ENCODE measurements around the gene FLCN.
"Not testable (repeated sequence)": the region's sequence is repeated elsewhere in the genome, so short reads cannot be mapped to it uniquely, and the experiment has no call there.

The FLCN gene

GRCh38 chr17:17213775-17214174, 23.2 kb downstream of the FLCN start:
- DNase-seq (ENCODE audit: low spot score): no peak

- DNase-seq (ENCODE audit: low spot score): no peak
Observed at GRCh38 chr17:17207998-17208397, 29.0 kb downstream of the FLCN start.

GRCh38 chr17:17206913-17207335, 30.0 kb downstream of the FLCN start:
- no peak for DNase-seq (ENCODE audit: low spot score)

GRCh38 chr17:17206124-17206912, 30.6 kb downstream of the FLCN start, which contains the start of gene PLD6:
TSS of gene PLD6 (minus strand) at chr17:17206333. CDS start at chr17:17206286, 47 bp downstream.
- DNase-seq (ENCODE audit: low spot score): peak; percentile 89

- peak; percentile 69 for DNase-seq (ENCODE audit: low spot score)
Observed at GRCh38 chr17:17205368-17206123, 31.4 kb downstream of the FLCN start.

- no peak for DNase-seq (ENCODE audit: low spot score)
Observed at GRCh38 chr17:17204635-17205231, 32.2 kb downstream of the FLCN start.

GRCh38 chr17:17204041-17204591, 32.9 kb downstream of the FLCN start:
- no peak for DNase-seq (ENCODE audit: low spot score)

- DNase-seq (ENCODE audit: low spot score): no peak
Observed at GRCh38 chr17:17203173-17203730, 33.7 kb downstream of the FLCN start.

GRCh38 chr17:17201907-17202306, 35.1 kb downstream of the FLCN start:
- DNase-seq (ENCODE audit: low spot score): no peak

- DNase-seq (ENCODE audit: low spot score): no peak
Observed at GRCh38 chr17:17201271-17201670, 35.7 kb downstream of the FLCN start.

GRCh38 chr17:17200831-17201230, 36.1 kb downstream of the FLCN start:
- DNase-seq (ENCODE audit: low spot score): no peak

- DNase-seq (ENCODE audit: low spot score): no peak
Observed at GRCh38 chr17:17200311-17200710, 36.7 kb downstream of the FLCN start.

GRCh38 chr17:17198281-17198680, 38.7 kb downstream of the FLCN start:
- no peak for DNase-seq (ENCODE audit: low spot score)

GRCh38 chr17:17196776-17197175, 40.2 kb downstream of the FLCN start:
- DNase-seq (ENCODE audit: low spot score): no peak

GRCh38 chr17:17195466-17195865, 41.5 kb downstream of the FLCN start:
- DNase-seq (ENCODE audit: low spot score): not testable (repeated sequence)

GRCh38 chr17:17191961-17192381, 45.0 kb downstream of the FLCN start:
- DNase-seq (ENCODE audit: low spot score): no peak

GRCh38 chr17:17191346-17191792, 45.6 kb downstream of the FLCN start:
- DNase-seq (ENCODE audit: low spot score): no peak

- no peak for DNase-seq (ENCODE audit: low spot score)
Observed at GRCh38 chr17:17190188-17190587, 46.8 kb downstream of the FLCN start.

GRCh38 chr17:17189559-17189958, 47.4 kb downstream of the FLCN start:
- no peak for DNase-seq (ENCODE audit: low spot score)

GRCh38 chr17:17188586-17188985, 48.4 kb downstream of the FLCN start:
- no peak for DNase-seq (ENCODE audit: low spot score)

- no peak for DNase-seq (ENCODE audit: low spot score)
Observed at GRCh38 chr17:17186551-17187505, 50.1 kb downstream of the FLCN start.
